Fibroblast of mammary gland (primary cell): Measurements from ENCODE around the gene RPLP2.

Experiments used
- DNase-seq: peaks from one replicate; pipeline ENCODE4 v3.0.0-alpha.2; 2010; ENCODE audit warnings: low read depth
- H3K4me3 ChIP-seq: 2 replicates; pipeline ENCODE4 v1.5.1; 2011; ENCODE audit warnings: low read depth, mild to moderate bottlenecking, low read length, moderate library complexity; ENCODE audit not compliant: control insufficient read depth
- TF ChIP-seq, protein P1 (sequence below): conservative IDR thresholded peaks from 2 replicates; pipeline ENCODE4 v1.5.1; 2011; ENCODE audit warnings: low read depth, low read length, inconsistent platforms; ENCODE audit not compliant: control insufficient read depth, insufficient read depth

RPLP2 gene

DNA sequence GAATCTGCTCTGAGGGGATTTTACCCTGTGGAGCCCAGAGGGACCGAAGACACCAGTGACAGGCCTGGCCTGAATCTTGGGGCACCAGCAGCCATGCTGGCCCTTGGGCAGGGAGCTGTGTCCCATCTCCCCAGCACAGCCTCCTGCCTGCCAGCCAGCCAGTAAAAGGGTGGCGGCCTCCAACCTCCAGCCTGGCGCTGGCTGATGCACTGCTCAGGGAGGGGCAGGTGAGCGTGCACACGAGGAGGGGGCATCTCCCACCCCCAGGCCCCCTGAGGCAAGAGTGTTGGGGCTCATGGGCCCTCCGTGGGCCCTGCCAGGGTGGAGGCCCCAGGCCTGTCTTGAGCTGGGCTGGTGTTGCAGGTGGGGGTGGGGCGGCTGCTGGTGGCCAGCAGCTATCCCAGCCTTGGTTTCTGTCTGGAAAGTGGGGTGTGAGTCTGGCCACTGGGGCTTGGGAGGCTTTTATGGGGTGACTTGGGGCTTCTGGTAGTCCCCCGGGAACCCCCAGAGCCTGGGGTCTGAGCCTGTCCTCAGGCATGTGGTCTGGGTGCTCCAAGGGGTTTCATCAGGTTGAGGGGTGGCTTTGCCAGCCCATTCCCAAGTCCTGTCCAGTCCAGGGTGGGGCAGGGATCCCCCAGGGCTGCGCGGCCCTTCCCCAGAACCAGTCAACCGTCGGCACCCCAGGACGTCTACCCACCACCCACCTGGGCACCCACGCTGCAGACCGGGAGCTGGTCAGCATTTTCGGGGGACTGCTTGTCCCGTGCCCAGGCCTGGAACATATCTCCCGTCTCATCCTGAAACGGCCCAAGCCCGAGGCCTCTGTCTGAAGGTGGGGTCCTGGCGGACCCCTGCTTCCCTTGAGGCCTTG is 50.7 kb downstream of the RPLP2 start:
- TF ChIP-seq, protein P1, sequence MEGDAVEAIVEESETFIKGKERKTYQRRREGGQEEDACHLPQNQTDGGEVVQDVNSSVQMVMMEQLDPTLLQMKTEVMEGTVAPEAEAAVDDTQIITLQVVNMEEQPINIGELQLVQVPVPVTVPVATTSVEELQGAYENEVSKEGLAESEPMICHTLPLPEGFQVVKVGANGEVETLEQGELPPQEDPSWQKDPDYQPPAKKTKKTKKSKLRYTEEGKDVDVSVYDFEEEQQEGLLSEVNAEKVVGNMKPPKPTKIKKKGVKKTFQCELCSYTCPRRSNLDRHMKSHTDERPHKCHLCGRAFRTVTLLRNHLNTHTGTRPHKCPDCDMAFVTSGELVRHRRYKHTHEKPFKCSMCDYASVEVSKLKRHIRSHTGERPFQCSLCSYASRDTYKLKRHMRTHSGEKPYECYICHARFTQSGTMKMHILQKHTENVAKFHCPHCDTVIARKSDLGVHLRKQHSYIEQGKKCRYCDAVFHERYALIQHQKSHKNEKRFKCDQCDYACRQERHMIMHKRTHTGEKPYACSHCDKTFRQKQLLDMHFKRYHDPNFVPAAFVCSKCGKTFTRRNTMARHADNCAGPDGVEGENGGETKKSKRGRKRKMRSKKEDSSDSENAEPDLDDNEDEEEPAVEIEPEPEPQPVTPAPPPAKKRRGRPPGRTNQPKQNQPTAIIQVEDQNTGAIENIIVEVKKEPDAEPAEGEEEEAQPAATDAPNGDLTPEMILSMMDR, result no peak
- no peak for DNase-seq
- no peak overlapping the region for H3K4me3 ChIP-seq

GRCh38 chr11:861105-861479 is 51.3 kb downstream of the RPLP2 start:
- TF ChIP-seq, protein P1, result no peak
- no peak overlapping the region for H3K4me3 ChIP-seq
- DNase-seq, result no peak

DNA sequence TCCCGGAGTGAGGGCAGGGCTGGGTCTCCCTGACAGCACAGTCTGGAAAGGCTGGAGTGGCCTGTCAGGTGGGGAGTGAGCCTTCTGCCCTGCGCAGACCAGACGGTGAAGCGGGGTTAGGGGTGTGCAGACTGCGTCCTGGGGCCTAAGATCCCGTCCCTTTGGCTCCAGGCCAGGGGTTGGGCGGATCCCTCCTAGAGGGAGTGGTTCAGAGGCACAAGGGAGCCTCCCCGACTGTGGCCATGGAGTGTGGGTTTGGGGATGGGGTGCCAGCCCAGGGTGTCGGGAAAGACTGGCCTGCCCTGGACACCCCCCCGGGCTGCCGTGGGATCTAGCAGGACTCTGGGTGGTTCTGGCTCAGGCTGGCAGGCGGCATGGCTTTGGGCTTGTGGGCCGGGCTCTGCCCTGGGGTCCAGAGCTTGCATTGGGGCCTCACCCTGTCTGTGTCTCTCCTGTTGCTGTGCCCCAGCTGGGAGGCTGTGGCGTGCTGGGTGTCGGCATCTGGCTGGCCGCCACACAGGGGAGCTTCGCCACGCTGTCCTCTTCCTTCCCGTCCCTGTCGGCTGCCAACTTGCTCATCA is 52.4 kb downstream of the RPLP2 start:
- TF ChIP-seq, protein P1, result no peak
- no peak for DNase-seq
- H3K4me3 ChIP-seq, result no peak overlapping the region
